Measurements from ENCODE around the gene JOSD2. TPM values are rescaled to one million over a fixed set of nuclear protein-coding genes. Genes with fewer than 3 reads are reported as not detected.

JOSD2 gene
- total RNA-seq, 4 donors from 2014 or later: 10.8 to 169 (median 36.6) TPM

DNA sequence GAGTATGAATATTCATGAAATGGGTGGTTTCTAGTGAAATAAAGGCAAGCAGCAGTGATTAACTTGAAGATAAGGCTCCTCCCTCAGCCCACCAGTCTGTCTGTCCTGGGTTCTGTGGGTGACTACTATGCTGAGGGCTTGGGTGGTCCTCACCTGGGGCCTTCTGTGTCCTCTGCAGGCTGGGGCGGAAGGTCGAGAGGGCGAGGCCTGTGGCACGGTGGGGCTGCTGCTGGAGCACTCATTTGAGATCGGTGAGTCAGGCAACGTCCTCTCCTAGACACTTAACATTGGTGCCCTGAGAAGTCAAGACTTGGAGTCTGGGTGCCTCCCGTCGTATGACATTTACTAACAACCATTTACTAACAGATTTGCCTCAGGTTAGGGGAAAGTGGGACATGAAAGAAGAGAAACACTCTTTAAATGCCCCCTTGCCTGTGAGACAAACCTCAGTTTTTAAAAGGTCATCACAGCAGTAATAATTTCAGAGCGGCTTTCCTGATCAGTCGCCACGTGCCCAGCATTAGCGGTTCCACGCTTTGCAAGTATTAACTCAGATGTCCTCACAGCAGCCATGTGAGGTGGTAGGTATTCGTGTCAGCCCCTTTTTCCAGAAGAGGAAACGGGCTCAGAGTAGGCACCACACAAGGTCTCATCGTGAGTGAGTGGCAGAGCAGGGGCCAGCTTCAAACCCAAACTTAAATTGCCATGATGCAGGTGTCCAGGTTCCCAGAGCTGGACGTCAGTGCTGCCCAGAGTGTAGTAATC is 33.1 kb downstream of the JOSD2 start:
- in situ Hi-C loops (cut with MboI; ENCODE audit: low pct_ligation_motif_present in 1 of 4, low pct_unique_long_range_greater_than_20kb in 1 of 4, low sequenced_read_pairs in 3 of 4): no loop called here
- 90 to 92% methylated on average over 2 to 16 of the region's 17 CpGs for WGBS, 2 donors (ENCODE audit: low coverage in 1 of 2)
- H3K27ac ChIP-seq: no peak overlapping the region
- intact Hi-C loops (cut with DNase I; ENCODE audit: low total_unique reads): loop anchor here (5.0 kb wide), 1 partner anchor 1931 kb away; no protein-coding TSS in a partner anchor
- no peak overlapping the region for H3K4me3 ChIP-seq
- H3K27me3 ChIP-seq: no peaks in the 10 kb centered on the region
- peaks cover 6 to 16% (median 10%) of the 10 kb centered on the region in 4 donors for H3K4me1 ChIP-seq
- TF ChIP-seq, protein P1, sequence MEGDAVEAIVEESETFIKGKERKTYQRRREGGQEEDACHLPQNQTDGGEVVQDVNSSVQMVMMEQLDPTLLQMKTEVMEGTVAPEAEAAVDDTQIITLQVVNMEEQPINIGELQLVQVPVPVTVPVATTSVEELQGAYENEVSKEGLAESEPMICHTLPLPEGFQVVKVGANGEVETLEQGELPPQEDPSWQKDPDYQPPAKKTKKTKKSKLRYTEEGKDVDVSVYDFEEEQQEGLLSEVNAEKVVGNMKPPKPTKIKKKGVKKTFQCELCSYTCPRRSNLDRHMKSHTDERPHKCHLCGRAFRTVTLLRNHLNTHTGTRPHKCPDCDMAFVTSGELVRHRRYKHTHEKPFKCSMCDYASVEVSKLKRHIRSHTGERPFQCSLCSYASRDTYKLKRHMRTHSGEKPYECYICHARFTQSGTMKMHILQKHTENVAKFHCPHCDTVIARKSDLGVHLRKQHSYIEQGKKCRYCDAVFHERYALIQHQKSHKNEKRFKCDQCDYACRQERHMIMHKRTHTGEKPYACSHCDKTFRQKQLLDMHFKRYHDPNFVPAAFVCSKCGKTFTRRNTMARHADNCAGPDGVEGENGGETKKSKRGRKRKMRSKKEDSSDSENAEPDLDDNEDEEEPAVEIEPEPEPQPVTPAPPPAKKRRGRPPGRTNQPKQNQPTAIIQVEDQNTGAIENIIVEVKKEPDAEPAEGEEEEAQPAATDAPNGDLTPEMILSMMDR (IDR thresholded peaks at IDR 0.05): no peak
- TF ChIP-seq POLR2AphosphoS5 (IDR thresholded peaks at IDR 0.05): no peak
- no peak for TF ChIP-seq EP300 (IDR thresholded peaks at IDR 0.05; ENCODE audit: low read depth)
- TF ChIP-seq POLR2A (IDR thresholded peaks at IDR 0.05): no peak
- DNase-seq: no peak
- H3K36me3 ChIP-seq: peaks cover 0 to 37% (median 13%) of the 10 kb centered on the region in 4 donors
- no peaks in the 10 kb centered on the region for H3K9me3 ChIP-seq

DNA sequence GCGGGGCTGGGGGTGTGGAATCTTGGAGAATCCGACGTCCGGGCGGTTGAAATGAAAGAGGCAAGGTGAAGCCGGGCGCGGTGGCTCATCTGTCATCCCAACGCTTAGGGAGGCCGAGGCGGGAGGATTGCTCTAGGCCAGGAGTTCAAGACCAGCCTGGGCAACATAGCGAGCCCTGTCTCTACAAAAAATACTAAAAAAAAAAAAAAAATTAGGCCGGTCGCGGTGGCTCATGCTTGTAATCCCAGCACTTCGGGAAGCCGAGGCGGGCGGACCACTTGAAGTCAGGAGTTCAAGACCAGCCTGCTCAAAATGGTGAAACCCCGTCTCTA is 34.1 kb downstream of the JOSD2 start:
- no peak for TF ChIP-seq POLR2A (IDR thresholded peaks at IDR 0.05)
- TF ChIP-seq, protein P1 (IDR thresholded peaks at IDR 0.05): no peak
- no peak for TF ChIP-seq EP300 (IDR thresholded peaks at IDR 0.05; ENCODE audit: low read depth)
- no peak for TF ChIP-seq POLR2AphosphoS5 (IDR thresholded peaks at IDR 0.05)
- intact Hi-C loops (cut with DNase I; ENCODE audit: low total_unique reads) (loop anchor here (5.0 kb wide), 1 partner anchor 1930 kb away; no protein-coding TSS in a partner anchor), in situ Hi-C loops (cut with MboI; ENCODE audit: low pct_ligation_motif_present in 1 of 4, low pct_unique_long_range_greater_than_20kb in 1 of 4, low sequenced_read_pairs in 3 of 4) (no loop called here)
- Histone ChIP-seq H3K4me3 (peak overlapping the region; percentile 76 to 96 (median 79)), H3K27me3 (no peaks in the 10 kb centered on the region), H3K36me3 (peaks cover 0 to 28% (median 11%) of the 10 kb centered on the region in 4 donors), H3K9me3 (no peaks in the 10 kb centered on the region), H3K27ac (peak overlapping the region; percentile 87 to 88 (median 88)), H3K4me1 (peaks cover 6 to 16% (median 10%) of the 10 kb centered on the region in 4 donors)
- WGBS, 2 donors (ENCODE audit: low coverage in 1 of 2): 21% methylated on average over 20 of the region's 20 CpGs; no CpG with 5 or more reads in 1 of the 2 donors
- no peak for DNase-seq

DNA sequence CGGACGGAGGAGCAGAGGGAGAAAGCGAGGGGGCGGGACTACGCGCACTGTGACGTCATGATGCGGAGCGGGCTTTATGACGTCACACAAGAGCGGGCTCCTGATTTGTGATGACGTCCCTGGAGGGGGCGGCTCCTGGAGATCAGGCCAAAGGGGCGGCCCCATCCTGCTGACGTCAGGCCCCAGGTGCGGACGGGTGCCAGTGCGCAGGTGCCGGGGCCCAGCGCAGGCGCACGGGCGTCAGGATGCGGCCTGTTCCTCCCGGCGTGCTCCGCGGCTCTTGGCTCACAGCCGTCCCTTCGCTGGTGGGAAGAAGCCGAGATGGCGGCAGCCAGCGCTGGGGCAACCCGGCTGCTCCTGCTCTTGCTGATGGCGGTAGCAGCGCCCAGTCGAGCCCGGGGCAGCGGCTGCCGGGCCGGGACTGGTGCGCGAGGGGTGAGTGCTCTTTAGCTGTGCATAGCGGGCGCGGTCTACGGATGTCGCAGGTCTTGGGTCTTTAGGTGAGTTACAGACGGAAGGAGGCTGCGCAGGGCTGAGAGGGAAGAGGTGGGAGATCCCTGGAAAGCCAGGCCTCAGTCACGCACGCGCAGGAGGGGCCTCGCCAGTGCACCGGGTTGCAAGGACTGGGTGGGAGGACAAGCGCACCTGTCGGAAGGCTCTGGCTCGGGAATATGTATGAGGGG is 34.6 kb downstream of the JOSD2 start, which contains the start of the genes EMC10 and GARIN5A:
EMC10 (plus strand) TSS at position 284 of the 683 bp plus-strand sequence; CDS start at position 322, 38 bp downstream.
GARIN5A (minus strand) TSS at position 625 of the 683 bp plus-strand sequence; CDS start at position 165, 460 bp downstream.
- Histone ChIP-seq H3K4me3 (peak within 1 kb of the TSS; percentile 76 to 96 (median 79)), H3K9me3 (no peaks in the 10 kb centered on the region), H3K4me1 (peaks cover 6 to 16% (median 10%) of the 10 kb centered on the region in 4 donors), H3K36me3 (peaks cover 0 to 25% (median 9%) of the 10 kb centered on the region in 4 donors), H3K27me3 (no peaks in the 10 kb centered on the region), H3K27ac (peak within 1 kb of the TSS; percentile 87 to 88 (median 88))
- in situ Hi-C loops (cut with MboI; ENCODE audit: low pct_ligation_motif_present in 1 of 4, low pct_unique_long_range_greater_than_20kb in 1 of 4, low sequenced_read_pairs in 3 of 4) (no loop called here), intact Hi-C loops (cut with DNase I; ENCODE audit: low total_unique reads) (loop anchor here (5.0 kb wide), 1 partner anchor 1929 kb away; no protein-coding TSS in a partner anchor)
- TF ChIP-seq, protein P1 (IDR thresholded peaks at IDR 0.05): peak in 1 of 5 experiments; percentile 25
- TF ChIP-seq EP300 (IDR thresholded peaks at IDR 0.05; ENCODE audit: low read depth) (peak; percentile 18), POLR2AphosphoS5 (IDR thresholded peaks at IDR 0.05) (peak; percentile 73 to 80 (median 75)), POLR2A (IDR thresholded peaks at IDR 0.05) (peak; percentile 84)
- peak; percentile 94 for DNase-seq
- 4% methylated on average over 47 of the region's 58 CpGs; no CpG with 5 or more reads in 1 of the 2 donors for WGBS, 2 donors (ENCODE audit: low coverage in 1 of 2)

Measured in transverse colon (tissue), 4 donors.